OCI-LY1 (cell line): ENCODE measurements around the gene TGFB2.

ENCODE experiments used
- CTCF ChIP-seq: fragments of 200-600 bp; sonication (generic), shearing (Covaris generic); IDR thresholded peaks from 2 replicates; pipeline ENCODE4 v1.5.1; 2017; ENCODE audit warnings: mild to moderate bottlenecking, antibody characterized with exemption, low read length, moderate library complexity, mixed read lengths
- EZH2 ChIP-seq: fragments of 200-600 bp; sonication (generic), shearing (Covaris generic); IDR thresholded peaks from 2 replicates; pipeline ENCODE4 v1.8.0; 2017; ENCODE audit warnings: borderline replicate concordance, mixed run types, mild to moderate bottlenecking, antibody characterized with exemption, low read length, moderate library complexity, mixed read lengths

- TF ChIP-seq CTCF (peak; percentile 70), EZH2 (no peak)
Observed at GRCh38 chr1:218339267-218339831, 5.8 kb upstream of the TGFB2 start.
